HG02981 (cell line): ENCODE measurements around the gene TTLL12.

ENCODE experiments used
- ATAC-seq: cut with Tn5 transposase; IDR thresholded peaks from one replicate; pipeline ENCODE4 v1.9.1; 2021; ENCODE audit warnings: mild to moderate bottlenecking, moderate library complexity; ENCODE audit not compliant: unreplicated experiment

The TTLL12 gene

GRCh38 chr22:43131773-43132501, 55.0 kb downstream of the TTLL12 start:
- ATAC-seq, result no peak

- ATAC-seq, result no peak
Observed at GRCh38 chr22:43129426-43130425, 57.2 kb downstream of the TTLL12 start.

DNA sequence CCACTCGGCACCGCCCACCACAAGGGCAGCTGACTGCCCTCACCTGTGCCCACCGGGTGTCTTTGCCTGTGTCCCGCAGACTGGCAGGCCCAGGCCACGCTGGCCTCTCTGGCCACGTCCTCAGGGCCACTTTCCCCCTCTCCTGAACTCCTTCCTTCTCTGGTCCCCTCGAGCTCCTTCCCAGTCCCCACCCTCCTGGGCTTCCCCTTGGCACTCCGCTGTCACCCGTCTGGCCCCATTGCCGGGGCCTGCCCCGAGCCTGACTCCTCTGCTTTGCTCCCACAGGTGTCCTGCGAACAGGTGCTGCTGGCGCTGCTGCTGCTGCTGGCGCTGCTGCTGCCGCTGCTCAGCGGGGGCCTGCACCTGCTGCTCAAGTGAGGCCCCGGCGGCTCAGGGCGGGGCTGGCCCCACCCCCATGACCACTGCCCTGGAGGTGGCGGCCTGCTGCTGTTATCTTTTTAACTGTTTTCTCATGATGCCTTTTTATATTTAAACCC, 58.0 kb downstream of the TTLL12 start:
- no peak for ATAC-seq

DNA sequence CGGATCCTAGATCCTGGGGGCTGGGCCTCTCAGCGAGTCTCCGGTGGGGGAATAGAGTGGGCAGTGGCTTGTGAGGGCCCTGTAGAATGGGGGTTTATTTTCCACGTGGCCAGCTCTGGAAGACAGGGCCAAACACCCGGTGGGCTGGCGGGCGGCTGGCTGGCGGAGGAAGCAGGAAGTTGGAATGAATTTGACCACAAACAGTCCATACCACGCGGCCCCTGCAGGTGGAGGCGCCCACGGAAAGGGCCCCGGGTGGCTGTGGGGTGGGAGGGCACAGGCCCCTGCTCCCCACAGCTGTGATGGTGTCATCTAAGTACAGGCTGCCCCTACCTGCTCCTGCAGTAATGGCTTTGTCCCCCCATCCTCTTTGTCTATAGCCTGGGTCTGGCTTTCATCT, 58.8 kb downstream of the TTLL12 start:
- ATAC-seq, result no peak

GRCh38 chr22:43127166-43127908, 59.6 kb downstream of the TTLL12 start:
- ATAC-seq, result no peak

DNA sequence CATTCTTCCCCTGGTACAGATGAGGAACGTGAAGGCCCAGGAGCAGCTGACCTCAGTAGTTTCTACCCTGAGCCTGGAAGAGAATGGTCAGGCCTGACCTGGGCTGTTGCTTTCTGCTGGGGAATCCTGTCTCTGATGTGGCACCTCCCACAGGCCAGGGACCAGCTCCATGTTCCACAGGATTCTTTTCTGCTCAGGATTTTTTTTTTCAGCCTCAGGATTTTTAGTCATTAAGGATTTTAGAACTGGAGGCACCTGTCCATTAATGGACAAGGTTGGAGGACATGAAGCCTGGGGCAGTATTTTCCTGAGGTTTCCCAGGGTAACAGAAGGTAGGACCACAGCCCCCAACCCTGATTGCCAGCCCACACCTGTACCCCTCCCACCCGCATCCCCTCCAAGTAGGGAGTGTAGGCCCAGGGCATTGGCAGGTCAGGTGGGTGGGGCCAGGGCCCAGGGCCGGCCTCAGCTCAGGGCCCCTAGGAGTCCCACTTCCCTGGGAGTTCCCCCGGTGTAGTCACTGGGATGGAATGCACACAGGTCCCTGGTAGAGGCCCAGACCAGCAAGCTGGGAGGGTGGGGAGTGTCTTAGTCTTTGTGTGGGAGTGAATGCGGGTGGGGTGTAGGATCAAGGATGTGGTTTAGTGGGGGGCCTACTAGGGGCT, 60.3 kb downstream of the TTLL12 start:
- ATAC-seq, result no peak

DNA sequence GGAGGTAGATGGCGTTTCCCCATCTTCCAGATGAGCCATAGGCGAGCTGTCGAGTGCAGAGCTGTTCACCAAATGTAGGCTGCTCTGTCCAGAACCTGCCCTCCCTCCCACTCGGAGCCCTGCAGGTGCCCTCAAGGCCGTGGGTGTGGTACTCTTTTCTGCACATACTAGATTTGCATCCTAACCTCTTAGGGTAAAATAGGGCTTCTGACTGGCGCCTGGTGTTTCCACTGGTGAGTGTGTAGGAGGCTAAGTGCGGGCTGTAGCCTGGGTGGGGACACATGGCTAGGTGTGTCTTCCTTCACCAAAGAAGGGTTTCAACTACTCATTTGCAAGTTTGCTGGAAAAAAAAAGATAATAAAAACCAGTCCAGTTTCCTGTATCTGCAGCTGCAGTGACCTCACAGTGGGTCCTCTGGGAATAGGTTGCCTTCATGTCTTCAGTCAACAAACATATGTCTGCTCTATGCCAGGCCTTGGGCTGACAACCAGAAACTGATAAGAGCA, 67.9 kb downstream of the TTLL12 start:
- ATAC-seq, result no peak

GRCh38 chr22:43118024-43118849, 68.7 kb downstream of the TTLL12 start:
- no peak for ATAC-seq

DNA sequence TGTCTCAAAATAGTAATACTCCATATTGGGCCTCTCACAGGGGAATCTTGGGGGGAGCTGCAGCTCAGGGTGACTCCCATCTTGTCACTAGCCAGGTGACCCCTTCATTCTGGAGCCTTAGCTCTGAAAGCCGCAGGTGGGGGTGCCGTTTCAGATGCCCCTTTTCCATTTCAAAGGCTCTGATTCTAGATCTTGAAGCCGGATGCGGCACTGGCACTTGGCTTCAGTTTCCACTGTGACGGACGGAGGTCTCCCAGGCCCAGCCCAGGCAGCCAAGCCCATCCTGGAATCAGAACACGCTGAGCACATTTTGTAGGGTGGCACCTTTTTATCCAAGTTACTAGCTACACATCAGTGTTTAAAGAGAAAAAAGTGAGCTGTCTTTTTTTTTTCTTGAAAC, 70.0 kb downstream of the TTLL12 start:
- no peak for ATAC-seq
